Measurements from ENCODE around the gene FXYD6. TPM values are rescaled to one million over a fixed set of nuclear protein-coding genes. Genes with fewer than 3 reads are reported as not detected.

FXYD6 gene
- total RNA-seq, 4 donors from 2014 or later = 7.6 to 20.0 (median 13.9) TPM

DNA sequence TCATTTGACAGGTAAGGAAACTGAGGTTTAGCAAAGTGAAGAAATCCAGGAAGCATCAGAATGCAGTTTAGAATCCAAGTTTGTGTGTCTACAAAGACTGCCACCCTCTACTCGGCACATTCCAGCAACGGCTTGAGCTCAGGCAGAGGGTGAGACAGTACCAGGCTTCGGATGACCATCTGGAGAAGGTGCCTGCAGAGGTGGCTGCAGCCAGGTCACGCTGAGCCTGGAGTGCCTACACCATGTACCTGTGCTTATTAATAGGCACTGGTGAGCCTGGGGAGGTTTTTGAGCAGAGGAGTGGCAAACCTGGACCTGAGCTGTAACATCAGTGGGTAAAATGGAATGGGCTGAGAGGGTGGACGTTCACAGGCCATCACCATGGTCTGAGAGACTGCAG, 4.7 kb downstream of the FXYD6 start:
- TF ChIP-seq, protein P1, sequence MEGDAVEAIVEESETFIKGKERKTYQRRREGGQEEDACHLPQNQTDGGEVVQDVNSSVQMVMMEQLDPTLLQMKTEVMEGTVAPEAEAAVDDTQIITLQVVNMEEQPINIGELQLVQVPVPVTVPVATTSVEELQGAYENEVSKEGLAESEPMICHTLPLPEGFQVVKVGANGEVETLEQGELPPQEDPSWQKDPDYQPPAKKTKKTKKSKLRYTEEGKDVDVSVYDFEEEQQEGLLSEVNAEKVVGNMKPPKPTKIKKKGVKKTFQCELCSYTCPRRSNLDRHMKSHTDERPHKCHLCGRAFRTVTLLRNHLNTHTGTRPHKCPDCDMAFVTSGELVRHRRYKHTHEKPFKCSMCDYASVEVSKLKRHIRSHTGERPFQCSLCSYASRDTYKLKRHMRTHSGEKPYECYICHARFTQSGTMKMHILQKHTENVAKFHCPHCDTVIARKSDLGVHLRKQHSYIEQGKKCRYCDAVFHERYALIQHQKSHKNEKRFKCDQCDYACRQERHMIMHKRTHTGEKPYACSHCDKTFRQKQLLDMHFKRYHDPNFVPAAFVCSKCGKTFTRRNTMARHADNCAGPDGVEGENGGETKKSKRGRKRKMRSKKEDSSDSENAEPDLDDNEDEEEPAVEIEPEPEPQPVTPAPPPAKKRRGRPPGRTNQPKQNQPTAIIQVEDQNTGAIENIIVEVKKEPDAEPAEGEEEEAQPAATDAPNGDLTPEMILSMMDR (IDR thresholded peaks at IDR 0.05; ENCODE audit: low read depth) = no peak

DNA sequence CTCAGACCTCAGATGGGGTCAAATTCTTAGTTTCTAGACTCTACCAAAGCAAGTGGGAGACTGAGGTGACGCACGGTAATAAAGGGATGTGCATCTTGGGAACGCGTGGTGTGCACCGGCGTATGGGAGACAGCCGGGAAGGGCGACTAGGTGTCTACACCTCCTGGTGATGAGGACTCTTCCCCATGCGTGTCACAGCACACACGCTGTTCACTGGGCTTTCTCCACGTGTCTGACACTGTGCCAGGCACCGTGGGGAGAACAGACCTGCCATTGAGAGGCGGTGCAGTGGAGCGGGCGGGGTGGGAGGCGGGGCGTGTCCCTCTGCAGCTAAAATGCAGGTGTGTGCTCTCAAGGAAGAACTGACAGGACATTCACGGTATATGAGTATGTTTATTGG, 5.3 kb downstream of the FXYD6 start:
- TF ChIP-seq, protein P1 (IDR thresholded peaks at IDR 0.05; ENCODE audit: low read depth) = no peak

DNA sequence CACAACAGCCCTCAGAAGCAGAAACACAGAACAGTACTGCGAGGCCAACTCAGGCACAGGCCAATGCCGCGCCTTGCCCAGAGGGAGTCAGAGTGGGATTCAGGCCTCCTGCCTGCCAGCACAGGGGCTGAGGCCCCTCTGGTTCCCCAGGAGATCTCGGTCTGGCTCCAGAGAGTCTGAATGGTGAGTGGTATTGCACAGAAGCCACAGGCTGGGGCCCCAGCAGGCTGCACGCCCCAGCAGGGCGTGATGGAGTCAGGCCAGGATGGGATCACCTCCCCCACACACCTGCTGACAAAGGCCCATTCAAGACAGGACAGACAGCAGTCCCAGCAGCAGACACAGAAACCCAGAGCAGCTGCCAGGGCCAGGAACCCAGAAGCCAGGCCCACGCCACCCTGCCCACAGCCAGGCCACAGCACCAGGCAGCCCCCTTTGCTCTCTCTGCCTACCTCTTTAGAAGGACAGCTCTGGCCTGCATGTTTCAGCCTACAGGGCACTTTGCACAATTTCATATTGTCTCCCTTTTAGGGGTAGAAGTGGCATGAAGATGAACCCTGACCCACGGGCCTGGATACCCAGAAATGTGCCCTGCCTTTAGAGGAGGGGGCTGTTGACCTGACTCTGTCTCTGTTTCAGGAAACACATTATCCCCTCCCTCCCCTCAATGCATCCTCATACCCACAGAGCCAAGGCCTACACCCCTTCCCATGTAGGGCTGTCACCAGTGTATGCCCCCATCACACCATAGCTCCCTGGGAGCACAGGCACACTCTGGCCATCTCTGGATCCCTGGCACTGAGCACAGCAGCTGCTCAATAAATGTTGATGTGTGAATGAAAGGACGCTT, 6.1 kb downstream of the FXYD6 start:
- TF ChIP-seq, protein P1 (IDR thresholded peaks at IDR 0.05; ENCODE audit: low read depth) = no peak

DNA sequence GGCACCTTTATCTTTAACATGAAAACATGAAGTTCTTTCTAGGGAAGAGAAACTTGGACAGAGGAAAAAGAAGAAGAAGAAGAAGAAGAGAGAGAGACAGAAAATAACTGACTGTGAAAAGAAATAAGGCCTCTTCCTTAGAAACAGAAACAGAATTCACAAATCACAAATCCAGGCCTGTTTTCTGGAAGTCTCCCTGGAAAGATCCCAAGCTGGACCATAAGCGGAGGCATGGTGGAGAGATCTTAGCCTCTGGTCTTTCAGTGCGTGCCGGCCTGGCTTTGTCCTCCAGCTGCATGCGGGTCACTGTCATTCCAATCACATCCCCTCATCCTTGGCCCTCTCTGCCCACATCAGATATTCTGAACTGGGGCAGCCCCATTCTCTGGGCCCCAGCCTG, 6.9 kb downstream of the FXYD6 start:
- TF ChIP-seq, protein P1 (IDR thresholded peaks at IDR 0.05; ENCODE audit: low read depth) = no peak

DNA sequence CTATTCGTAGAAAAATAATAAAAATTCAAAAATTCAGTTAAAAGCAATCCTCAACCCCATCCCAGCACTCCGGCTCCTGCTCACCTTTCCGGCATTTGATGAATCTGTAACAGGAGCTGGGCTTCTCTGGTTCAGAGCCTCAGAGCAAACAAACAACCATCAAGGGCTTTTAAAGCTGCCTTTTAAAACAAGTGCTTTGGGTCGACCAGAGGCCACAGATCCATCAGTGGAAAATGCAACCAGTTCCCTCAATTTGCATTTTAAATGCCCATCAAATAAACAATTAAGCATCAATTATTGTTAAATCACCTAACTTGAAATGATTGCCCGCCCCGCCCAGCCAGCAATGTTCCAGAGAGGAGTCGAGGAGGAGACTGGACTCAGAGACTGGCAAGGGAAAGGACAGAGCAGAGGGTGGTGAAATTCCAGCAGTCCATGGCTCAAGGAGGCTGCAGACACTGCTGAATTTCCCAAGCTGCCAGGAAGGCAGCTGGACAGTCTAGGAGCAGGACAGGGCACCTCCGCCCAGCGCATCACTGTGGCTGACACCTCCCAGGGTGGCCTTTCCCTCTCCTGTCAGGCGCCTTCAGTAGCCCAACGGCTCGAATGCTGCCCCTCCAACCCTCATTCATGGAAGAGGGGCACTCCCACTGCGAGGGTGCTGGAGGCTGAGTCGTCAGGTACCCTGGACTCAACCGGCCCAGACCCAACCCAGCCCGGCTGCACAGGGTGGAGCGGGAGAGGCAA, 7.5 kb downstream of the FXYD6 start:
- TF ChIP-seq, protein P1 (IDR thresholded peaks at IDR 0.05; ENCODE audit: low read depth) = no peak

DNA sequence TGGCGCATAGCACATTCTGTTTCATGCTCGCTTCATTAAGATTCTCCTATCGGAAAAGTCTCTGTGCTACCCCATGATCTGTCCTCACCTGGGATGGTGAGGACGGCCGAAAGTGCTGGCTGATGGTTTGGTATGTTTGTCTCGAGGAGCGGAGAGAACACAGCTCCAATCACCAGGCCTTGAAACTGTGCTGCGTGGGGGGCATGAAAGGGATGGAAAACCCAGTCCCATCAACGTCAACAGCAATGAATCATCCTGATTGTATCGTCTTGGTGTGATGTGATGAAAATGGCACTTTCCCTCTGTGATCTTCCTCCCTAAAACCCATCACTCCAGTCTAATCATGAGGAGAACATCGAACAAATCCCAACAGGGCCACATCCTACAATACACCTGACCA, 8.4 kb downstream of the FXYD6 start:
- TF ChIP-seq, protein P1 (IDR thresholded peaks at IDR 0.05; ENCODE audit: low read depth) = no peak

DNA sequence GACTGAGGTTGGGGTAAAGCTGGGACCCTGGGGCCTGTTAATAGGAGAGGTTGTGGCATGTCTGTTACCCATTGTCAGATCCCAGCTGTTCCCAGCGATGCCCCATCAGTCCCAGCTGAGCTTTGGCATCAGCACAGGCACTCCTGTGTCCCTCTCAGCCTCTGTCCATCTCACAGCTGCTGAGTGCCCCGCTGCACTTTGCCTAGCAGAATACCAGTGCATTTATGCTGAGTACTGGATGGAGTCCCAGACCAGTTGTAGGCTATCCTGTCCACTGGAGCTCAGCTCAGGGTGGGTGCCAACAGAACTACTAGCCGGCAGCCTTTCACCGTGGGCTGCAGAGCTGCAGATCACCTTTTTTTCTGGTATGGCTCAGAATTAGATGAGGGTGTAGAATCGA, 9.9 kb downstream of the FXYD6 start:
- TF ChIP-seq, protein P1 (IDR thresholded peaks at IDR 0.05; ENCODE audit: low read depth) = no peak

Data from subcutaneous adipose tissue (tissue), 4 donors.